H1 (cell line): Measurements from ENCODE around the gene ZMIZ1. TPM values are rescaled to one million over a fixed set of nuclear protein-coding genes. Genes with fewer than 3 reads are reported as not detected.

Source experiments
- CTCF ChIA-PET: fragments of 300-600 bp; sonication (Branson Sonifier 250); formaldehyde crosslinking; loops from one replicate; lab custom pipeline; 2021; ENCODE audit not compliant: partially characterized antibody; lab: Charles Lee
- POLR2A ChIA-PET: fragments of 300-600 bp; sonication (Branson Sonifier 250); formaldehyde crosslinking; loops from one replicate; lab custom pipeline; 2021; ENCODE audit warnings: inconsistent platforms; ENCODE audit not compliant: partially characterized antibody; lab: Charles Lee
- DNase-seq, 2 experiments: peaks; one replicate each; pipeline versions ENCODE4 v3.0.0 to v3.0.0-alpha.2; 2010 to 2022; ENCODE audit warnings: low spot score in 2 of 2, low read depth in 1 of 2, mixed read lengths in 1 of 2
- FAIRE-seq: peaks from 2 replicates; lab custom pipeline; 2011; peaks lifted over from hg19 to GRCh38; lab: Jason Lieb, UNC
- H2AFZ ChIP-seq: 2 replicates; pipeline ENCODE4 v1.8.1; 2012; ENCODE audit warnings: low read length, inconsistent platforms
- H2AK5ac ChIP-seq: 2 replicates; pipeline ENCODE4 v1.6.1; 2013; ENCODE audit warnings: low read depth, low read length
- H2BK120ac ChIP-seq: replicated peaks from 2 replicates; pipeline ENCODE3; 2013; ENCODE audit warnings: low read depth, low read length, inconsistent platforms
- H2BK12ac ChIP-seq: 2 replicates; pipeline ENCODE4 v1.6.1; 2013; ENCODE audit warnings: low read depth, low read length
- H2BK15ac ChIP-seq: 2 replicates; pipeline ENCODE4 v1.6.1; 2013; ENCODE audit warnings: low read length
- H2BK20ac ChIP-seq: 2 replicates; pipeline ENCODE4 v1.6.1; 2013; ENCODE audit warnings: low read length
- H2BK5ac ChIP-seq: 2 replicates; pipeline ENCODE4 v1.6.1; 2013; ENCODE audit warnings: low read depth, low read length
- H3K14ac ChIP-seq: 2 replicates; pipeline ENCODE4 v1.6.1; 2013; ENCODE audit warnings: inconsistent platforms; ENCODE audit not compliant: insufficient read length
- H3K18ac ChIP-seq: 2 replicates; pipeline ENCODE4 v1.6.1; 2013; ENCODE audit warnings: low read length; ENCODE audit errors: extremely low read depth
- H3K23ac ChIP-seq: 2 replicates; pipeline ENCODE4 v1.6.1; 2013; ENCODE audit warnings: inconsistent platforms; ENCODE audit not compliant: insufficient read length
- H3K23me2 ChIP-seq: 2 replicates; pipeline ENCODE4 v1.6.1; 2013; ENCODE audit warnings: low read depth, low read length
- H3K27ac ChIP-seq: 2 replicates; pipeline ENCODE4 v1.6.1; 2011; ENCODE audit warnings: low read depth, low read length, inconsistent platforms
- H3K27me3 ChIP-seq, 4 experiments: replicated peaks in 1 of 4; 1 replicate in 1 of 4; 2 replicates in 3 of 4; pipeline versions ENCODE4 v1.6.1 to v1.8.1; 2011 to 2013; ENCODE audit warnings: low read length in 3 of 4, mild to moderate bottlenecking in 3 of 4, inconsistent platforms in 2 of 4, mixed read lengths in 2 of 4, moderate library complexity in 1 of 4; ENCODE audit not compliant: control insufficient read depth in 3 of 4, insufficient read depth in 3 of 4; ENCODE audit errors: extremely low read depth in 1 of 4
- H3K36me3 ChIP-seq, 4 experiments: 2 replicates each; pipeline versions ENCODE4 v1.6.1 to v1.8.1; 2011 to 2013; ENCODE audit warnings: mild to moderate bottlenecking in 4 of 4, low read length in 3 of 4, moderate library complexity in 2 of 4, control low read depth in 1 of 4, inconsistent platforms in 1 of 4; ENCODE audit not compliant: insufficient read depth in 4 of 4, control insufficient read depth in 2 of 4
- H3K4ac ChIP-seq: replicated peaks from 2 replicates; pipeline ENCODE3; 2013; ENCODE audit warnings: low read length, low read depth, mixed read lengths, inconsistent platforms; ENCODE audit not compliant: insufficient read length
- H3K4me1 ChIP-seq, 4 experiments: replicated peaks in 1 of 4; 1 replicate in 1 of 4; 2 replicates in 3 of 4; pipeline versions ENCODE4 v1.6.1 to v1.8.1; 2011 to 2013; ENCODE audit warnings: low read length in 3 of 4, inconsistent platforms in 2 of 4, mixed read lengths in 1 of 4; ENCODE audit not compliant: insufficient read depth in 4 of 4, control insufficient read depth in 3 of 4
- H3K4me2 ChIP-seq, 2 experiments: 2 replicates each; pipeline versions ENCODE4 v1.6.1 to v1.8.1; 2011 to 2013; ENCODE audit warnings: low read depth in 2 of 2, low read length in 2 of 2, control low read depth in 1 of 2, inconsistent platforms in 1 of 2, mild to moderate bottlenecking in 1 of 2; ENCODE audit not compliant: insufficient read depth in 1 of 2
- H3K4me3 ChIP-seq, 4 experiments: fragments of 200-600, 300-600 bp in 1 of 4; sonication (generic), shearing (Covaris generic), sonication (Bioruptor Twin) in 1 of 4; 2 replicates each; pipeline versions ENCODE4 v1.5.1 to v1.8.1; 2011 to 2016; ENCODE audit warnings: low read length in 4 of 4, low read depth in 3 of 4, control low read depth in 2 of 4, inconsistent platforms in 2 of 4, mild to moderate bottlenecking in 2 of 4, mixed read lengths in 1 of 4, moderate library complexity in 1 of 4; ENCODE audit not compliant: insufficient read depth in 2 of 4; ENCODE audit errors: extremely low read depth in 1 of 4
- H3K56ac ChIP-seq: replicated peaks from 2 replicates; pipeline ENCODE3; 2013; ENCODE audit warnings: low read depth, mild to moderate bottlenecking, mixed read lengths, low read length, inconsistent platforms; ENCODE audit not compliant: insufficient read length
- H3K79me1 ChIP-seq: 2 replicates; pipeline ENCODE4 v1.6.1; 2013; ENCODE audit warnings: low read depth, low read length, control low read depth
- H3K79me2 ChIP-seq, 2 experiments: 2 replicates each; pipeline versions ENCODE4 v1.6.1 to v1.8.1; 2012 to 2013; ENCODE audit warnings: low read length in 2 of 2, mild to moderate bottlenecking in 2 of 2, inconsistent platforms in 1 of 2; ENCODE audit not compliant: insufficient read depth in 2 of 2, control insufficient read depth in 1 of 2
- H3K9ac ChIP-seq, 4 experiments: replicated peaks in 1 of 4; 1 replicate in 1 of 4; 2 replicates in 3 of 4; pipeline versions ENCODE4 v1.6.1 to v1.8.1; 2011 to 2013; ENCODE audit warnings: low read depth in 3 of 4, low read length in 3 of 4, control low read depth in 2 of 4, mild to moderate bottlenecking in 2 of 4, moderate library complexity in 2 of 4, inconsistent platforms in 1 of 4; ENCODE audit errors: extremely low read depth in 1 of 4
- H3K9me3 ChIP-seq, 2 experiments: 2 replicates each; pipeline versions ENCODE4 v1.6.1 to v1.8.1; 2012 to 2013; ENCODE audit warnings: mild to moderate bottlenecking in 2 of 2, moderate library complexity in 2 of 2, control low read depth in 1 of 2, inconsistent platforms in 1 of 2, low read depth in 1 of 2, low read length in 1 of 2, mixed read lengths in 1 of 2; ENCODE audit not compliant: insufficient read depth in 2 of 2
- H4K20me1 ChIP-seq, 2 experiments: replicated peaks in 1 of 2; 2 replicates each; pipeline versions ENCODE3 to v1.8.1; 2011 to 2013; ENCODE audit warnings: inconsistent platforms in 2 of 2, low read length in 2 of 2, mild to moderate bottlenecking in 1 of 2; ENCODE audit not compliant: insufficient read depth in 2 of 2, control insufficient read depth in 1 of 2
- H4K5ac ChIP-seq: 2 replicates; pipeline ENCODE4 v1.6.1; 2013; ENCODE audit warnings: low read length, low read depth, mixed read lengths, inconsistent platforms; ENCODE audit not compliant: insufficient read length
- H4K8ac ChIP-seq: 2 replicates; pipeline ENCODE4 v1.8.0; 2013; ENCODE audit warnings: mild to moderate bottlenecking, moderate library complexity, low read length, inconsistent platforms; ENCODE audit not compliant: insufficient read depth; ENCODE audit errors: extremely low read depth
- H4K91ac ChIP-seq: replicated peaks from 2 replicates; pipeline ENCODE3; 2013; ENCODE audit warnings: low read length, mixed read lengths, inconsistent platforms; ENCODE audit not compliant: insufficient read length
- BACH1 ChIP-seq: IDR thresholded peaks from 2 replicates; pipeline ENCODE4 v1.6.1; 2012; ENCODE audit warnings: low read length, improper control_type of control experiment
- BCL11A ChIP-seq, 2 experiments: IDR thresholded peaks; one replicate each; pipeline ENCODE4 v1.6.1; 2011; ENCODE audit warnings: low read depth in 2 of 2, low read length in 2 of 2, mild to moderate bottlenecking in 2 of 2
- BRCA1 ChIP-seq: IDR thresholded peaks from 2 replicates; pipeline ENCODE4 v1.6.1; 2012; ENCODE audit warnings: low read depth, low read length, improper control_type of control experiment
- EP300 ChIP-seq, 2 experiments: IDR thresholded peaks; 1 replicate in 1 of 2; 2 replicates in 1 of 2; pipeline ENCODE4 v1.6.1; 2011 to 2012; ENCODE audit warnings: low read depth in 2 of 2, low read length in 2 of 2, mild to moderate bottlenecking in 2 of 2, borderline replicate concordance in 1 of 2, inconsistent platforms in 1 of 2, moderate library complexity in 1 of 2
- MAFK ChIP-seq: IDR thresholded peaks from 2 replicates; pipeline ENCODE4 v1.6.1; 2012; ENCODE audit warnings: low read depth, mild to moderate bottlenecking, improper control_type of control experiment, low read length
- NANOG ChIP-seq: IDR thresholded peaks from 2 replicates; pipeline ENCODE4 v1.6.1; 2011; ENCODE audit warnings: low read length, low read depth, mild to moderate bottlenecking, inconsistent platforms; ENCODE audit not compliant: insufficient read depth, poor library complexity, severe bottlenecking
- PHF8 ChIP-seq: fragments of 200-600 bp; sonication (generic); conservative IDR thresholded peaks from 2 replicates; pipeline ENCODE4 v1.7.1; 2012; ENCODE audit warnings: low read depth, mild to moderate bottlenecking, inconsistent platforms, low read length, moderate library complexity
- SAP30 ChIP-seq: fragments of 300-600 bp; sonication (generic); IDR thresholded peaks from 2 replicates; pipeline ENCODE4 v1.7.1; 2012; ENCODE audit warnings: low read length, moderate library complexity, mild to moderate bottlenecking, inconsistent platforms; ENCODE audit not compliant: insufficient read depth, insufficient replicate concordance
- SIRT6 ChIP-seq: IDR thresholded peaks from one replicate; pipeline ENCODE4 v1.7.1; 2012; ENCODE audit warnings: low read length, inconsistent platforms
- TEAD4 ChIP-seq: IDR thresholded peaks from 2 replicates; pipeline ENCODE4 v1.6.1; 2012; ENCODE audit warnings: low read depth, low read length, inconsistent platforms, mixed read lengths
- YY1 ChIP-seq: IDR thresholded peaks from 2 replicates; pipeline ENCODE4 v1.6.1; 2011; ENCODE audit warnings: low read depth, mild to moderate bottlenecking, low read length
- ZNF274 ChIP-seq: IDR thresholded peaks from 2 replicates; pipeline ENCODE4 v1.7.0; 2012; ENCODE audit warnings: low read length, borderline replicate concordance; ENCODE audit errors: extremely low read depth
- WGBS, 2 experiments: shearing (Covaris generic) in 1 of 2; methylation state at CpG; one replicate each; pipeline versions ENCODE4 v1.1.6 to v1.1.7; 2013 to 2015; ENCODE audit warnings: low lambda C conversion rate in 2 of 2, mixed read lengths in 2 of 2, inconsistent platforms in 1 of 2, low coverage in 1 of 2, missing lambda C conversion rate in 1 of 2; ENCODE audit not compliant: insufficient replicate concordance in 2 of 2, insufficient coverage in 1 of 2, insufficient read length in 1 of 2; ENCODE audit errors: extremely low coverage in 1 of 2, missing lambda C conversion rate in 1 of 2; 5-methylcytosine and 5-hydroxymethylcytosine counted together
- polyA plus RNA-seq, 7 experiments: library from polyadenylated mRNA; depleted of rRNA in 3 of 7; stranded (reverse) in 5 of 7; unstranded in 2 of 7; fragments of >200 nt in 5 of 7; fragments of 200-250 nt in 2 of 7; gene quantifications; 1 replicate in 5 of 7; 2 replicates in 1 of 7; 4 replicates in 1 of 7; pipeline versions ENCODE4 v1.2.1 to v1.2.3, GENCODE V29; 2011 to 2013; ENCODE audit warnings: missing spikeins in 2 of 7, mixed read lengths in 2 of 7
- total RNA-seq: library from RNA; stranded (reverse); fragmentation: NEBNext Ultra II Directional; extraction: Animal tissue kit (Norgen Biotek cat#: 25700); gene quantifications from 2 replicates; pipeline ENCODE4 v1.2.1, GENCODE V29; 2021

Gene ZMIZ1
- total and polyA plus RNA-seq, 2 of the 8 experiments (the other 6 are each of a cell fraction or from before 2014, with no cell fraction given): 8.1 to 28.0 TPM

DNA sequence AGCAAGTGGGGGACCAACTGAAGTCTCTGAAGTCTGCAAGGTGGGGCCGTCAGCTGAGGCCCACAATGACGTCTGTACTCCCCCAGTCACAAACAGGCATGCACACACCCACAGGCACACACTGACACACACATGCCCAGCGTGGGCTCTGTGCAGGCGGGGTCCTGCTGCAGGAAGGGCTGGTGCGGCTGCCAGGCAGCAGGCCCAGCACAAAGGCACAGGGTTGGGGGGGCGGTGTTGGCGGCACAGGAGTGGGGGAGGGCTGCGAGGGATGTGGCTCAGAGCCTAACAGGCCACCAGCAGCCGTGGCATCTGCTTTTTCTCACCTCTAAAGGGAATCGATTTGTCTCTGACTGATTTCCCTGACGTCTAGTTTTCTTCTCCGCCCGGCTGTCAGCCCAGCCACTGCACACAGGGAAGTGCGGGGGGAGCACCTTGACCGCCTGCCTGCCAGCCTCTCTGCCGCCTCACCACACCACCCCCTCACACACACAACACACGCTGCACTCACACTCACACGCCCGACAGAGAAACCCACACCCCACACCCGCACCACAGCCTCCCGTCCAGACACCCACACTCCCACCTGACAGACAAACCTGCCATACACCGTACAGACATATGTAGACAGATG, 43.5 kb upstream of the ZMIZ1 start:
- peak overlapping the region; percentile 15; the same call in 1 of the 2 replicates for H2BK20ac ChIP-seq
- no peak overlapping the region; the same call in 1 of the 2 replicates for H2BK15ac ChIP-seq
- TF ChIP-seq SAP30: no peak
- no peak for TF ChIP-seq TEAD4
- TF ChIP-seq MAFK: no peak
- no peak for TF ChIP-seq YY1
- TF ChIP-seq NANOG: no peak
- TF ChIP-seq PHF8: no peak
- no peak for TF ChIP-seq ZNF274
- no peak for TF ChIP-seq EP300 (IDR thresholded peaks at IDR 0.05; ENCODE audit: borderline replicate concordance in 1 of 2, low read depth in 2 of 2, low read length in 2 of 2)
- TF ChIP-seq SIRT6: no peak
- no peak for TF ChIP-seq BCL11A (IDR thresholded peaks at IDR 0.05; ENCODE audit: low read depth in 2 of 2, low read length in 2 of 2)
- TF ChIP-seq BRCA1: no peak
- no peak for TF ChIP-seq BACH1
- peak overlapping the region; percentile 68; the same call in 1 of the 2 replicates for H2BK12ac ChIP-seq
- no peak overlapping the region for H3K56ac ChIP-seq
- CTCF ChIA-PET: interaction anchor here (0.8 to 0.9 kb wide), 3 partner anchors 10 to 172 kb away, joined by 3 read pairs; no protein-coding TSS in a partner anchor
- H3K4me1 ChIP-seq: peaks cover 0 to 6% (median 2%) of the 10 kb centered on the region in 4 experiments; a peak in 3 of 7 replicates
- no peak for DNase-seq
- H3K27me3 ChIP-seq: no peaks in the 10 kb centered on the region
- H4K8ac ChIP-seq: no peak overlapping the region
- H3K27ac ChIP-seq: no peak overlapping the region
- no peak overlapping the region for H2BK120ac ChIP-seq
- no peak overlapping the region for H3K4me3 ChIP-seq
- H3K23me2 ChIP-seq: peaks cover 4% of the 10 kb centered on the region; the same call in 1 of the 2 replicates
- FAIRE-seq: no peak
- no peaks in the 10 kb centered on the region for H3K79me2 ChIP-seq
- H3K4ac ChIP-seq: no peak overlapping the region
- 82% methylated on average over 17 of the region's 22 CpGs; no CpG with 5 or more reads in 1 of the 2 experiments for WGBS, 2 experiments
- no peaks in the 10 kb centered on the region for H3K9me3 ChIP-seq
- peak overlapping the region in 1 of 4 experiments; percentile 4; a peak in 2 of 7 replicates for H3K9ac ChIP-seq
- H3K18ac ChIP-seq: no peak overlapping the region; the same call in 1 of the 2 replicates
- no peak overlapping the region for H2AFZ ChIP-seq
- H3K23ac ChIP-seq: no peak overlapping the region
- no peak overlapping the region for H3K14ac ChIP-seq
- no peak overlapping the region; the same call in 1 of the 2 replicates for H2BK5ac ChIP-seq
- H4K91ac ChIP-seq: no peak overlapping the region
- H4K20me1 ChIP-seq: peaks cover 0 to 2% of the 10 kb centered on the region in 2 experiments
- no peaks in the 10 kb centered on the region for H3K79me1 ChIP-seq
- no peaks in the 10 kb centered on the region for H3K36me3 ChIP-seq
- no peak overlapping the region for H4K5ac ChIP-seq
- POLR2A ChIA-PET: no interaction called here
- peak overlapping the region; percentile 47; the same call in 1 of the 2 replicates for H2AK5ac ChIP-seq
- no peak overlapping the region for H3K4me2 ChIP-seq
